K562 (cell line): Measurements from ENCODE around the gene PNPLA2. TPM values are rescaled to one million over a fixed set of nuclear protein-coding genes. Genes with fewer than 3 reads are reported as not detected.

Experiments
- RAD21 ChIP-seq, 2 experiments: fragments of 250-450 bp in 1 of 2; fragments of 450-650 bp in 1 of 2; sonication (Bioruptor Pico) in 1 of 2; formaldehyde crosslinking in 1 of 2; IDR thresholded peaks in 1 of 2; conservative IDR thresholded peaks in 1 of 2; 2 replicates each; pipeline versions ENCODE4 v1.4.0 to v1.8.0; 2020 to 2022; ENCODE audit warnings: mild to moderate bottlenecking in 2 of 2, moderate library complexity in 1 of 2
- polyA plus RNA-seq, 8 experiments: library from polyadenylated mRNA; depleted of rRNA in 4 of 8; stranded (reverse) in 5 of 8; unstranded in 3 of 8; fragments of >200 nt; fragmentation: Nextera tagmentation in 2 of 8; fragmentation: Illumina TruSeq in 1 of 8; extraction: Ambion mirVana in 2 of 8; extraction: Trizol in 1 of 8; gene quantifications; 2 replicates each; pipeline versions ENCODE4 v1.2.1 to v1.2.3, GENCODE V29; 2011 to 2014; ENCODE audit warnings: inconsistent platforms in 1 of 8, missing spikeins in 1 of 8
- total RNA-seq, 7 experiments: library from RNA; depleted of rRNA in 6 of 7; stranded (reverse); fragments of >200 nt in 6 of 7; fragmentation: Illumina TruSeq in 2 of 7; extraction: Trizol in 2 of 7; gene quantifications; 2 replicates each; pipeline versions ENCODE4 v1.2.1 to v1.2.3, GENCODE V29; 2011 to 2021; ENCODE audit warnings: low replicate concordance in 1 of 7
- TF ChIP-seq, protein P1 (sequence below), 2 experiments: fragments of 450-650 bp in 1 of 2; sonication (generic) in 1 of 2; formaldehyde crosslinking in 1 of 2; IDR thresholded peaks in 1 of 2; conservative IDR thresholded peaks in 1 of 2; 2 replicates each; pipeline versions ENCODE4 v1.6.1 to v1.8.1; 2016 to 2023; ENCODE audit warnings: mild to moderate bottlenecking in 2 of 2, moderate library complexity in 2 of 2, inconsistent platforms in 1 of 2, missing genetic modification reagents in 1 of 2
- TF ChIP-seq, protein P2 (sequence below): sonication (generic); formaldehyde crosslinking; IDR thresholded peaks from 2 replicates; pipeline ENCODE4 v1.8.1; 2023; ENCODE audit warnings: missing genetic modification reagents, mild to moderate bottlenecking, borderline replicate concordance

The PNPLA2 gene
- total and polyA plus RNA-seq, 9 of the 15 experiments (the other 6 are each of a cell fraction or from before 2014, with no cell fraction given), result 0.39 to 87.1 (median 8.4) TPM

DNA sequence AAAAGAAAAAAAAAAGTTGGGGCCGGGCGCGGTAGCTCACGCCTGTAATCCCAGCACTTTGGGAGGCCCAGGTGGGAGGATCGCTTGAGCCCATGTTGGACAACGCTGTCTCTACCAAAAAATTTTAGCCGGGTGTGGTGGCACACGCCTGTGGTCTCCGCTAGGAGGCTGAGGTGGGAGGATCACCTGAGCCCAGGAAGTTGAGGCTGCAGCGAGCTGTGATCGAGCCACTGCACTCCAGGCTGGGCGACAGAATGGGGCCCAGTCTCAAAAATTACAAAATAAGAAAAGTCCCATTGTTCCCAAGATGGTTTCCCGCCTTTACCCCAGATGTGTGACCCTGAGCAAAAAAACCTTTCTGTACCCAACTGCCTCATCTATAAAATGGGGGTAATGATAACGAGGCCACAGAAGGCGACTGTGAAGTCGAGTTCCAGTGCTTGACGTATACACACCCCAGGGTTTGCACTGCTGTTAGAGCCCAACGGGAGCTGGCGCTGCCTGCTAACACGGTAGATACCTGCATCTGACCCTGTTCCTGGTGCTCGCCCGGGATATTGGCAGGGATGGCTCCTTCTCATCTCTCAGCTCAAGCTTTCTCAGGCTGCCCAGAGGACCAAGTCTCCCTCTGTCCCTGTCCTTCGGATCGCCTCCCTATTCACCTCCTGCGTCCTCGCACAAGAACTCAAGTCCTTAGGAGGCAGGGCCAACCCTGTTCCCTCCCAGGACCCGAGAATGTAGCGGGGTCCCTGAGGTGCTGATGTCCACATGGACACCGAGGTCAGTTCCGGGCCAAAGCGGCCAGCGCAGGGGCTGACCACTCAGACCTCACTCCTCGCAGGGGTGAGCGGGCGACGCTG is 10.1 kb upstream of the PNPLA2 start (continued):
- 0 out of 4 replicates have a peak, but pooled peaks of 1 of the 2 experiments have one; percentile 9 for TF ChIP-seq RAD21 (CRISPR knock-in tag; conservative IDR thresholded peaks at IDR 0.05 in 1 of 2, IDR thresholded peaks at IDR 0.05 in 1 of 2)
- TF ChIP-seq, protein P1, sequence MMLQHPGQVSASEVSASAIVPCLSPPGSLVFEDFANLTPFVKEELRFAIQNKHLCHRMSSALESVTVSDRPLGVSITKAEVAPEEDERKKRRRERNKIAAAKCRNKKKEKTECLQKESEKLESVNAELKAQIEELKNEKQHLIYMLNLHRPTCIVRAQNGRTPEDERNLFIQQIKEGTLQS (IDR thresholded peaks at IDR 0.05), result no peak
- TF ChIP-seq, protein P1 (CRISPR knock-in tag; conservative IDR thresholded peaks at IDR 0.05), result peak; percentile 79
- TF ChIP-seq, protein P2, sequence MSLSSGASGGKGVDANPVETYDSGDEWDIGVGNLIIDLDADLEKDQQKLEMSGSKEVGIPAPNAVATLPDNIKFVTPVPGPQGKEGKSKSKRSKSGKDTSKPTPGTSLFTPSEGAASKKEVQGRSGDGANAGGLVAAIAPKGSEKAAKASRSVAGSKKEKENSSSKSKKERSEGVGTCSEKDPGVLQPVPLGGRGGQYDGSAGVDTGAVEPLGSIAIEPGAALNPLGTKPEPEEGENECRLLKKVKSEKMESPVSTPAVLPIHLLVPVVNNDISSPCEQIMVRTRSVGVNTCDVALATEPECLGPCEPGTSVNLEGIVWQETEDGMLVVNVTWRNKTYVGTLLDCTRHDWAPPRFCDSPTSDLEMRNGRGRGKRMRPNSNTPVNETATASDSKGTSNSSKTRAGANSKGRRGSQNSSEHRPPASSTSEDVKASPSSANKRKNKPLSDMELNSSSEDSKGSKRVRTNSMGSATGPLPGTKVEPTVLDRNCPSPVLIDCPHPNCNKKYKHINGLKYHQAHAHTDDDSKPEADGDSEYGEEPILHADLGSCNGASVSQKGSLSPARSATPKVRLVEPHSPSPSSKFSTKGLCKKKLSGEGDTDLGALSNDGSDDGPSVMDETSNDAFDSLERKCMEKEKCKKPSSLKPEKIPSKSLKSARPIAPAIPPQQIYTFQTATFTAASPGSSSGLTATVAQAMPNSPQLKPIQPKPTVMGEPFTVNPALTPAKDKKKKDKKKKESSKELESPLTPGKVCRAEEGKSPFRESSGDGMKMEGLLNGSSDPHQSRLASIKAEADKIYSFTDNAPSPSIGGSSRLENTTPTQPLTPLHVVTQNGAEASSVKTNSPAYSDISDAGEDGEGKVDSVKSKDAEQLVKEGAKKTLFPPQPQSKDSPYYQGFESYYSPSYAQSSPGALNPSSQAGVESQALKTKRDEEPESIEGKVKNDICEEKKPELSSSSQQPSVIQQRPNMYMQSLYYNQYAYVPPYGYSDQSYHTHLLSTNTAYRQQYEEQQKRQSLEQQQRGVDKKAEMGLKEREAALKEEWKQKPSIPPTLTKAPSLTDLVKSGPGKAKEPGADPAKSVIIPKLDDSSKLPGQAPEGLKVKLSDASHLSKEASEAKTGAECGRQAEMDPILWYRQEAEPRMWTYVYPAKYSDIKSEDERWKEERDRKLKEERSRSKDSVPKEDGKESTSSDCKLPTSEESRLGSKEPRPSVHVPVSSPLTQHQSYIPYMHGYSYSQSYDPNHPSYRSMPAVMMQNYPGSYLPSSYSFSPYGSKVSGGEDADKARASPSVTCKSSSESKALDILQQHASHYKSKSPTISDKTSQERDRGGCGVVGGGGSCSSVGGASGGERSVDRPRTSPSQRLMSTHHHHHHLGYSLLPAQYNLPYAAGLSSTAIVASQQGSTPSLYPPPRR (CRISPR knock-in tag), result 0 out of 2 replicates have a peak, but pooled peaks have one; percentile 12
- TF ChIP-seq, all 486 proteins: peak for 34
